GM19025 (cell line): ENCODE measurements around the gene SPART.
"Not testable (repeated sequence)": the region's sequence is repeated elsewhere in the genome, so short reads cannot be mapped to it uniquely, and the experiment has no call there.

Source experiments
- ATAC-seq: cut with Tn5 transposase; IDR thresholded peaks from one replicate; pipeline ENCODE4 v1.9.1; 2021; ENCODE audit warnings: mild to moderate bottlenecking, low read depth, moderate library complexity; ENCODE audit not compliant: unreplicated experiment

The SPART gene

GRCh38 chr13:36354842-36355623, 8.8 kb upstream of the SPART start:
- peak; percentile 38 for ATAC-seq

DNA sequence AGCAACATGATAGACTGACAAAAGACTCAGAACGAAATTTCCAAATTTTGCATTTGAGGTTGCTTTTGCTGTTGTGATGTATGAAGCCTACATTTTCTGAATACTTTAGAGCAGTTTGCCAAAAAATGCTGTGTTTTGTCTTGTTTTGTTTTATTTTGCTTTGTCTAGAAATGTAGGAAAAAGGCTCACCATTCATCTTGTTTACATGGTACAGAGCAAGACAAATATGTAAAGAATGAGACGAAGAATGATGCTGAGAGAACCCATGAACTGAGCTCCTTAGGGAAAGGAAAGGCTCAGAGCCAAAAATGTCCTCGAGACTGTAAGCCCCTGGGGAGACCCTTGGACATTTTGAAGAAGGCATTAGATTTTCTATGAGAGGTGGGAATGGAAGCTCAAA, 6.8 kb upstream of the SPART start:
- no peak for ATAC-seq

- no peak for ATAC-seq
These were observed 6.2 kb upstream of the SPART start for GRCh38 chr13:36352350-36352749.

DNA sequence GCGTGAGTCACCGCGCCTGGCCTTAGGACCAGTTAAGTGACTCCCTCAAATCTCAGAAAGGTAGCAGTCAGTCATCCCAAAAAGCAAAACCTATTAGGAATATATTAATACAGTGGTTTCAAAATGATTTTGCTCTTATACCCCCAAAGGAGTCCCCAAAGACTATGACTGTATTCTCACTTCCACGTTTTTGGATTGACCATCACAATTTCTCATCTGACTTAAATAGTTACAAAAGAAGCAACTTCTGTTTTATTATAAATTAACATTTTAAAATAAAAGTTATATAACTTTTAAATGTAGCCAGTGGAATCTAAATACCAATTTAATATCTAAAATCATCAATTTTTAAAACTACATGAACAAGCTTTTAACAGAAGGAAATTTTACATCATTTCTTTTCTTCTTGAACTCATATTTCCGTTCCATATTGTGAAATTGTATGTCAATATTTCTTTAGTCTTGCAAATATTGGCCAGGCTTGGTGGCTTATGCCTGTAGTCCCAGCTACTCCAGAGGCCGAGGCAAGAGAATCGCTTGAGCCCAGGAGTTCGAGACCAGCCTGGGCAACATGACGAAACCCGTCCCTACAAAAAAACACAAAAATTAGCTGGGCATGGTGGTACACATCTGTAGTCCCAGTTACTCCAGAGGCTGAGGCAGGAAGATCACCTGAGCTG, 1.5 kb upstream of the SPART start:
- no peak for ATAC-seq

- no peak for ATAC-seq
These were observed 564 bp downstream of the SPART start for GRCh38 chr13:36345438-36346221.

DNA sequence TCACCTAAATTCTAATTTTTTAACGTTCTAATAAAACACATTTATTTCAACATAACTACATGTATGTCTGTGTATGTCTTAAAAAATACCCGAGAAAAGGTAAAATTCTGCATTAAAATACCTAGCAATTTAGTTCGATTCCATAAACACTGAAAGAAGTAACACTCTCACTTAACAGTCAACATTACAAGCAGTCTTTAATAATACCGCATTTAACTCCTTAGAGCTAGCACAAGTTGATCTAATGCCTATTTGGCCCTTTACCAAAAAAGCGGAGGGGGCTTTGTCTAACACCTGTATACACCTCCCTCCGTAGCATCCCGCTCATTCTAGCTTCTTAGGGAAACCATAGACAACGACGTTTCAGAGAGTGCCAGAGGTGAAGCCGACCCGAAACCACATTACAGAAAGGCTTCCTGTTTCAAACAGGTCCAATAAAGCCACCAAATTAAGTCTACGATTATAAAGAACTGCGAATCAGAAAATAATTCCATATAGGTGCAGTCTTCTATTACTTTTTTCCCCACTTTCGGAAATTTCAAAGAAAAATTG, 1.2 kb downstream of the SPART start:
- ATAC-seq, result no peak

DNA sequence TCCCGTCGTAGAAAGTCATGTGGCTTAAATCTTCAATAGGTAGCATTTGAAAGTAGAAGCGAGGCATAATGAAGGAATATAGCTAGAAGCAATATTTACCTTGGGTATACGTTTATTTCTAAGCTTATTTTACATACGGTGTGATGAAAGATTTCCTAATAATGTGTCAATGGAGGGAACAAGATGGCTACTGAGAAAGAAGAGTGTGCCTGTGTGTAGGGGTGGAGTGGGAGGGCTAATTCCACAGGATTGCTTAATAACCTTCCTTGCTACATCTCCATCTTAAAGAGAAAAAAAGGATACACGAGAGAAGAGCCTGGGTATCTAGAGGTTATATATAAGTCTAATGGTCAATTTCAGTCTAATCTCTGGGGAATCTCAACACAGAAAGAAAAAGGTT, 2.0 kb downstream of the SPART start:
- no peak for ATAC-seq

GRCh38 chr13:36343766-36344165, 2.4 kb downstream of the SPART start:
- ATAC-seq, result no peak

DNA sequence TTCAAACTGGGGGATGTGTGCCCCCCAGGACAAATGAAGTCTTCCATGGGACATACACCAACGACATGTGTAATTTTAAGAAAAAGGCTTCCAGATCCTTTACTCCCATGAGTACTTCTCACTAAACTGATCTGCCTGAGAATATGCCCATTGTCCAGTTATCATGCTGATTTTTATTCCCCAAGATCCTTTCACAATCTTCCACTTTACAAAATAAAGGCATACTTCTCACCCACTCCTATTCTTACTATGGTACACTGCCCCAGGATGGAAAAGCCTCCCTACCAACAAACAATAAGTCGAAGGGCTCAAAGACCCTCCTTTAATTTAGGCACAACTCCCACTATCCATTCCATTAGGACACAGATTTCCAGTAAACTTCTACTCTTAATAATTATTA, 3.5 kb downstream of the SPART start:
- ATAC-seq, result no peak

DNA sequence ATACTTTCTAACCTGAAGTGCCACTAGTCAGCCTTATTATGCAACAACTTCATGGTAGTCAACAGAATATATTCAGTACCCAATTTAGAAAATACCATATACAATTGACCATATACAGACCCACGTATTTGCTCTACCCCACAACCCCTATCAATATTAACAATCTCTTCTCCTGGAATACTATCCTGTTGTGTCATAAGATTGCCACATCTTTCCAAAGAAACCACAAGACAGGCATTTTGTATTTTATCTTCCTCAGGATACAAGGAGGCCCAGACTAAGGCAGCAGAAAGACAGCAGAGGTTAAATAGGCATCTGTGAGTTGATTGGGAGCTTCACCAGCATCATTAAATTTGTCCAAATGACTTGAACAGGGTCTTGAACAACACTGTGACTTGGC, 4.5 kb downstream of the SPART start:
- ATAC-seq, result no peak

DNA sequence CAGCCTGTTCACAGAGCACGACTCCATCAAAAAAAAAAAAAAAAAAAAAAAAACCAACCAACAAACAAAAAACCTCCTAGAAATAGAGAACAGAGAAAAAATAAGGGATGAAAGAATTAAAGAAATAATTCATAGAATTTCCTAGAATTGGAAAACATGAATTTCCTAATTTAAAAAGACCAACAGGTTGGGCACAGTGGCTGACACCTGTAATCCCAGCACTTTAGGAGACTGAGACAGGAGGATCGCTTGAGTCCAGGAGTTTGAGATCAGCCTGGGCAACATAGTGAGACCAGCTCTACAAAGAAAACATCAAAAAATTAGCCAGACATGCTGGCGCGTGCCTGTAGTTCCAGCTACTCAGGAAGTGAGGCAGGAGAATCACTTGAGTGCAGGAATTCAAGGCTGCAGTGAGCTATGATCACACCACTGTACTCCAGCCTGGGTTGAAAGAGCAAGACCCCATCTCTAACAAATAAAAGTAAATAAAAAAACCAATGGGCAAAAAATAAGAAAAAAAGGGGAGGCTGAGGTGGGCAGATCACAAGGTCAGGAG, 6.5 kb downstream of the SPART start:
- no peak for ATAC-seq

DNA sequence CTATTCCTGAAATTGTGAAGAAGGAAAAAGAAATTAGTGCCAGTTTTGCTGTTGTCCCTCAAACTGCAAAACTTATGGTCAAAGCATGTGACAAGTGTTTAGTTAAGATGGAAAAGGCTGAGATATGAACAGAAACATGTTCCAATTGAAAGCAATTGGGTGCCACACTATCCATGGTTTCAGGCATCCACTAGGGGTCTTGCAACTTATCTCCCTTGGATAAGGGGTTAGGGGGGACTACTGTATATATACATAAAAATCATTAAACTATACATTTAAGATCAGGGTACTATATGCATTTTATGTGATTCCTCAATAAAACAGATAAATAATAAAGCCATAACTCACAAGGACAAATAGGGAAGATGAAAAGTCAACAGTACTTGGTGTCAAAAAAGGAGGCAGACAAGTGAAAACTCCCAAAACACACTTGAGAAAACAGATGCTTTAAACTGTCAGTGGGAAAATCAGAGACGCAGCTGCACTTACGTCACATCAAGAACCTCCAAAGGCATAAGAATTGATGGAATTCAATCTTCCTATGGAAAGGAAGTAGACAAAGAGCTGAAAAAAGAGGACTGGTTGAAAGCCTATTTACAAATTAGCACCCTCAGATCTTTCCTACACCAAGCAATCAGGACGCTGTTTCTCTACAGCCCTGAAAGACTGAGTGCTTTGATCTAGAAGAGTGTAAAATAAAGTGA, 8.1 kb downstream of the SPART start:
- ATAC-seq, result no peak

GRCh38 chr13:36332986-36333385, 13.2 kb downstream of the SPART start:
- no peak for ATAC-seq

DNA sequence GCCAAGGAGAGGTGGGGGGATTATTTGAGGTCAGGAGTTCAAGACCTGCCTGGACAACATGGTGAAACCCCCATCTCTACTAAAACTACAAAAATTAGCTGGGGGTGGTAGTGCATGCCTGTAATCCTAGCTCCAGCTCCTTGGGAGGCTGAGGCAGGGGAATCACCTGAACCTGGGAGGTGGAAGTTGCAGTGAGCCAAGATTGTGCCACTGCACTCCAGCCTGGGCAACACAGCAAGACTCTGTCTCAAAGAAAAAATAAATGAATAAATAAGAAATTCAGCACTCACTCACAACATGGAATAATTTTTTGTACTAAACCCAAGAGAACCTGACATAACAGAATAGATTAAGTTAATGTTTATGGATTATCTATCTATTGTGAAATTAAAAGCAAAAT, 13.9 kb downstream of the SPART start:
- not testable (repeated sequence) for ATAC-seq

DNA sequence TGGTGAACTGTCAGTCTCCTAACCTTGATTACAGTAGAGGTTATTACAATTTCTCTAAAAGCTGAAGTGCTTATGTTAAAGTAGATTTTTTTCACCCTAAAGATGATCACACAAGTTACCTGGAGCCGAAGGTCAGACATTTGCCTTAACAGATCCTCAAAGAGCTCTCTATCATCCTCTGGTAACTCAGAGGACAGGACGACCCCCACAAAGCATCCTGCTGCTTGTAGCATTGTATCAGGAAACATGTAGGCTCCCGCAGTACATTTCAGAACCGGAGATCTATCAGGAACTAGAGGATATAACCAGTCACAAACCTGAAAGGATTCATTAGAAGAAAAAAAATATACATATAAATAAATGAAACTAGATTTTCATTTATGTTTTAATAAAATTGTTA, 14.9 kb downstream of the SPART start:
- no peak for ATAC-seq

DNA sequence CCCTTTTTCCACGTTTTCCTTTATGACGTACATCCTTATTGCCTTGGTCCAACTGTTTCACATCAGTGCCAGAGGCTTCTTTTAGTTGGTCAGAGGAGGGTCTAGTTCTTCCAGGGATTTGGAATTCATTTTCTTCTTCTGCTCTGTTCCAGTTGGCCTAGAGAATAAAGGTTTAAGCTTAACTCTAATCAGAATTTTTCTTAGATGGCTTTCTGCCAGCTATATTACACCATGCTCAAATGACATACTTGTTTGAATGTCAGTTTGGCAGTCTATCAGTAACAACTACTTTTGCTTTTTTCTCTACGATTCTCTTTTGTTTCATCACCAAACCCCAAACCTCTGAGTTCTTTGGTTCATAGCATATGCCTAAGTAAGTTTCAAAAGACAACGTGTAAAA, 16.8 kb downstream of the SPART start:
- no peak for ATAC-seq

DNA sequence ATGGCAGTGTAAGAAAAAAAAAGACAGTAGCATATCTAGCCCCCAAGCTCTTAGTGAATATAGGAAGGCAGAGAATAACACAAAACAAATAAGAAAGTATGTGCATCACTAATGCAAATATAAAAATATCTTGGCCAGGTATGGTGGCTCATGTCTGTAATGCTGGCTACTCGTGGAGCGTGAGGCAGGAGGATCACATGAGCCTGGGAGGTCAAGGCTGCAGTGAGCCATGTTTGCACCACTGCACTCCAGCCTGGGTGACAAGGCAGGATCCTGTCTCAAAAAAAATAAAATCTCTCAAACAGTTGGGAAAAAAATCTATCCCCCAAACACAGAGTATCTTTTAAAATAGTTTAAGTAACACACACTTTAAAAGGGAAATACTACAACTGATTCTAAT, 17.4 kb downstream of the SPART start:
- ATAC-seq, result no peak

- ATAC-seq, result no peak
These were observed 20.3 kb downstream of the SPART start for GRCh38 chr13:36325912-36326311.

GRCh38 chr13:36324881-36325280, 21.3 kb downstream of the SPART start:
- ATAC-seq, result not testable (repeated sequence)

GRCh38 chr13:36323951-36324566, 22.1 kb downstream of the SPART start:
- no peak for ATAC-seq
